Measurements from ENCODE around the gene TOE1. TPM values are rescaled to one million over a fixed set of nuclear protein-coding genes. Genes with fewer than 3 reads are reported as not detected.

TOE1 gene
- total and polyA plus RNA-seq, 2 of the 8 experiments (the other 6 are each of a cell fraction or from before 2014, with no cell fraction given), result 15.2 to 25.8 TPM

DNA sequence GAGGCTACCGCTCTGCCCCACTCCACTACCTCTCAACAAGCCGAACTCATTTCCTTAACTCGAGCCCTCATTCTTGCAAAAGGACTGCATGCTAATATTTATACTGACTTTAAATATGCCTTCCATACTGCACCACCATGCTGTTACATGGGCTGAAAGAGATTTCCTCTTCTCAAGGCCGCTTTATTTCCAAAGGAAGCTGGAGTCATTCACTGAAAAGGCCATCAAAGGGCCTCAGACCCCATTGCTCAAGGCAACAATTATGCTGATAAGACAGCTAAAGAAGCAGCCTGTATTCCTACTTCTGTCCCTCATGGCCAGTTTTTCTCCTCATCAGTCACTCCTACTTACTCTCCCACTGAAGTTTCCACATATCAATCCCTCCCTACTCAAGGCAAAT is 20.2 kb upstream of the TOE1 start:
- CTCF ChIA-PET (ENCODE audit: partially characterized antibody), result interaction anchor here (0.6 to 2.5 kb wide), 6 partner anchors 9 to 356 kb away, joined by 3 to 8 read pairs (median 6); no protein-coding TSS in a partner anchor
- no peak overlapping the region for H3K56ac ChIP-seq (replicated peaks; ENCODE audit: insufficient read length, low read depth, low read length)

More for the DNA sequence above, 20.2 kb upstream of the TOE1 start:
- Histone ChIP-seq H3K9me3 (ENCODE audit: insufficient read depth in 2 of 2, low read depth in 1 of 2, low read length in 1 of 2) (peaks cover 0 to 5% of the 10 kb centered on the region in 2 experiments; a peak in 2 of 4 replicates), H3K4ac (replicated peaks; ENCODE audit: insufficient read length, low read depth, low read length) (no peak overlapping the region), H3K27me3 (replicated peaks in 1 of 4; ENCODE audit: control insufficient read depth in 3 of 4, extremely low read depth in 1 of 4, insufficient read depth in 3 of 4, low read length in 3 of 4) (no peaks in the 10 kb centered on the region), H3K14ac (ENCODE audit: insufficient read length) (no peak overlapping the region), H3K36me3 (ENCODE audit: control insufficient read depth in 2 of 4, insufficient read depth in 4 of 4, low read length in 3 of 4) (no peaks in the 10 kb centered on the region), H3K4me3 (ENCODE audit: extremely low read depth in 1 of 4, insufficient read depth in 2 of 4, low read depth in 3 of 4, low read length in 4 of 4) (no peak overlapping the region), H3K79me2 (ENCODE audit: control insufficient read depth in 1 of 2, insufficient read depth in 2 of 2, low read length in 2 of 2) (no peaks in the 10 kb centered on the region), H4K8ac (ENCODE audit: extremely low read depth, insufficient read depth, low read length) (no peak overlapping the region), H3K9ac (replicated peaks in 1 of 4; ENCODE audit: extremely low read depth in 1 of 4, low read depth in 3 of 4, low read length in 3 of 4) (no peak overlapping the region), H3K23ac (ENCODE audit: insufficient read length) (no peak overlapping the region), H3K18ac (ENCODE audit: extremely low read depth, low read length) (0 out of 2 replicates have a peak overlapping the region, but pooled peaks have one; percentile 43), H3K4me2 (ENCODE audit: insufficient read depth in 1 of 2, low read depth in 2 of 2, low read length in 2 of 2) (no peak overlapping the region), H3K23me2 (ENCODE audit: low read depth, low read length) (no peaks in the 10 kb centered on the region; the same call in 1 of the 2 replicates), H3K4me1 (replicated peaks in 1 of 4; ENCODE audit: control insufficient read depth in 3 of 4, insufficient read depth in 4 of 4, low read length in 3 of 4) (peaks cover 5 to 16% (median 7%) of the 10 kb centered on the region in 4 experiments; a peak in 6 of 7 replicates), H4K5ac (ENCODE audit: insufficient read length, low read depth, low read length) (no peak overlapping the region), H4K20me1 (replicated peaks in 1 of 2; ENCODE audit: control insufficient read depth in 1 of 2, insufficient read depth in 2 of 2, low read length in 2 of 2) (no peaks in the 10 kb centered on the region), H2BK120ac (replicated peaks; ENCODE audit: low read depth, low read length) (no peak overlapping the region), H2BK5ac (ENCODE audit: low read depth, low read length) (peak overlapping the region; percentile 60), H2BK12ac (ENCODE audit: low read depth, low read length) (peak overlapping the region; percentile 84; the same call in 1 of the 2 replicates), H4K91ac (replicated peaks; ENCODE audit: insufficient read length, low read length) (no peak overlapping the region), H2BK15ac (ENCODE audit: low read length) (no peak overlapping the region; the same call in 1 of the 2 replicates), H2AFZ (ENCODE audit: low read length) (no peak overlapping the region), H3K79me1 (ENCODE audit: low read depth, low read length) (no peaks in the 10 kb centered on the region), H3K27ac (ENCODE audit: low read depth, low read length) (no peak overlapping the region), H2AK5ac (ENCODE audit: low read depth, low read length) (no peak overlapping the region), H2BK20ac (ENCODE audit: low read length) (peak overlapping the region; percentile 86; the same call in 1 of the 2 replicates)
- POLR2A ChIA-PET (ENCODE audit: partially characterized antibody), result interaction anchor here (0.9 to 16.3 kb wide), 6 partner anchors 9 to 264 kb away, joined by 3 to 472 read pairs (median 12); partner anchors contain the start of genes CCDC163, MMACHC, MUTYH and PRDX1
- DNase-seq (ENCODE audit: low read depth in 1 of 2, low spot score in 2 of 2) (no peak), FAIRE-seq (no peak)
- 96% methylated on average over 4 of the region's 4 CpGs; no CpG with 5 or more reads in 1 of the 2 experiments for WGBS, 2 experiments (ENCODE audit: extremely low coverage in 1 of 2, insufficient coverage in 1 of 2, insufficient read length in 1 of 2, insufficient replicate concordance in 2 of 2, low coverage in 1 of 2, low lambda C conversion rate in 2 of 2, missing lambda C conversion rate in 1 of 2)
- no peak for TF ChIP-seq NRF1 (IDR thresholded peaks at IDR 0.05; ENCODE audit: low read depth, low read length)
